Tibial artery (tissue), 4 donors: Measurements from ENCODE around the gene HECTD4.

ENCODE experiments used
- DNase-seq, 2 donors: peaks; one replicate each; pipeline ENCODE4 v3.0.0-alpha.2; 2019
- H3K27ac ChIP-seq, 2 donors: fragments of 200-600 bp; sonication (generic) in 1 of 2; 1 replicate in 1 of 2; 2 replicates in 1 of 2; pipeline ENCODE4 v1.5.1; 2018 to 2019; ENCODE audit warnings: mild to moderate bottlenecking in 1 of 2
- H3K27me3 ChIP-seq, 2 donors: fragments of 200-600 bp; sonication (generic) in 1 of 2; one replicate each; pipeline versions ENCODE4 v1.5.1 to v1.6.0; 2016 to 2019
- H3K36me3 ChIP-seq, 3 donors: fragments of 200-600 bp; sonication (generic) in 2 of 3; one replicate each; pipeline ENCODE4 v1.5.1; 2016 to 2019; ENCODE audit warnings: mild to moderate bottlenecking in 2 of 3
- H3K4me1 ChIP-seq, 4 donors: fragments of 200-600 bp; sonication (generic) in 2 of 4; 1 replicate in 3 of 4; 2 replicates in 1 of 4; pipeline ENCODE4 v1.5.1; 2016 to 2019
- H3K4me3 ChIP-seq, 2 donors: fragments of 200-600 bp; sonication (generic) in 1 of 2; 1 replicate in 1 of 2; 2 replicates in 1 of 2; pipeline ENCODE4 v1.5.1; 2018 to 2019; ENCODE audit warnings: mild to moderate bottlenecking in 2 of 2
- H3K9me3 ChIP-seq, 3 donors: fragments of 200-600 bp; sonication (generic) in 1 of 3; one replicate each; pipeline ENCODE4 v1.5.1; 2016 to 2019
- intact Hi-C: fragments of 100-400 bp; cut with DNase I; formaldehyde crosslinking; loops from one replicate; pipeline ENCODE4 v1.15.0; 2023; ENCODE audit warnings: low total_unique reads
- TF ChIP-seq, protein P1 (sequence below), 2 experiments: fragments of 200-600 bp in 1 of 2; fragments of 450-650 bp in 1 of 2; IDR thresholded peaks; one replicate each; pipeline ENCODE4 v1.5.1; 2017 to 2019; ENCODE audit warnings: antibody characterized with exemption in 2 of 2, mild to moderate bottlenecking in 1 of 2, moderate library complexity in 1 of 2

HECTD4 gene

GRCh38 chr12:112382866-112383265 is 635 bp upstream of the HECTD4 start:
- intact Hi-C loops = loop anchor here (10.0 kb wide), 2 partner anchors 128 to 188 kb away; no protein-coding TSS in a partner anchor
- no peak for DNase-seq
- Histone ChIP-seq H3K9me3 (no peaks in the 10 kb centered on the region), H3K4me3 (peak overlapping the region; percentile 91 to 100), H3K27ac (peak overlapping the region; percentile 73 to 88), H3K36me3 (no peaks in the 10 kb centered on the region), H3K27me3 (no peaks in the 10 kb centered on the region), H3K4me1 (peaks cover 0 to 31% (median 11%) of the 10 kb centered on the region in 4 donors)
- TF ChIP-seq, protein P1, sequence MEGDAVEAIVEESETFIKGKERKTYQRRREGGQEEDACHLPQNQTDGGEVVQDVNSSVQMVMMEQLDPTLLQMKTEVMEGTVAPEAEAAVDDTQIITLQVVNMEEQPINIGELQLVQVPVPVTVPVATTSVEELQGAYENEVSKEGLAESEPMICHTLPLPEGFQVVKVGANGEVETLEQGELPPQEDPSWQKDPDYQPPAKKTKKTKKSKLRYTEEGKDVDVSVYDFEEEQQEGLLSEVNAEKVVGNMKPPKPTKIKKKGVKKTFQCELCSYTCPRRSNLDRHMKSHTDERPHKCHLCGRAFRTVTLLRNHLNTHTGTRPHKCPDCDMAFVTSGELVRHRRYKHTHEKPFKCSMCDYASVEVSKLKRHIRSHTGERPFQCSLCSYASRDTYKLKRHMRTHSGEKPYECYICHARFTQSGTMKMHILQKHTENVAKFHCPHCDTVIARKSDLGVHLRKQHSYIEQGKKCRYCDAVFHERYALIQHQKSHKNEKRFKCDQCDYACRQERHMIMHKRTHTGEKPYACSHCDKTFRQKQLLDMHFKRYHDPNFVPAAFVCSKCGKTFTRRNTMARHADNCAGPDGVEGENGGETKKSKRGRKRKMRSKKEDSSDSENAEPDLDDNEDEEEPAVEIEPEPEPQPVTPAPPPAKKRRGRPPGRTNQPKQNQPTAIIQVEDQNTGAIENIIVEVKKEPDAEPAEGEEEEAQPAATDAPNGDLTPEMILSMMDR (IDR thresholded peaks at IDR 0.05) = no peak

DNA sequence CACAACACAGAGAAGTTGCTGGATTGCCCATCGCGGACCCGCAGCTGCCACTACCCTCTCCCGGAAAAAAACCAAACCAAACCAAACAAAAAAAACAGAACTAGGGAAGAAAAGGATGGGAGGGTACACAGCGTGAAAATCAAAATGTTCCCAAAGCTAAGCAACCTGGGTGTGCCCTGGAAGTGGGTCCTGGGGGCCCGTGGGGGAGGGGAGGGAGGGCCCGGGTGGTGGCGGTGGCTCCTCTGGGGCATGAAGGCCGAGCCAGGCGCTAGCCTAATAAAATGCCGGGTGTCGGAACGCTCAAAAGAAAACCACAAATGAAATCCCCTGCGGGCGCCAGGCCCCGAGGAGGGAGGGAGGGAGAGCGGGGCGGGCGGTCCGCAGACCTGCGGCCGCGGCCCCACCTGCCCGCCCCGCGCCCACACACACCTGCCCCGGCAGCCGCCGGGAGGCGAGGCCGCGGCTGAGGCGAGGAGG is 787 bp downstream of the HECTD4 start:
- Histone ChIP-seq H3K27me3 (no peaks in the 10 kb centered on the region), H3K36me3 (no peaks in the 10 kb centered on the region), H3K27ac (peak overlapping the region; percentile 73 to 88), H3K4me3 (peak overlapping the region; percentile 91 to 100), H3K4me1 (peaks cover 0 to 25% (median 11%) of the 10 kb centered on the region in 4 donors), H3K9me3 (no peaks in the 10 kb centered on the region)
- intact Hi-C loops = loop anchor here (10.0 kb wide), 2 partner anchors 127 to 187 kb away; no protein-coding TSS in a partner anchor
- DNase-seq = peak in 1 of 2 donors; percentile 68
- TF ChIP-seq, protein P1 (IDR thresholded peaks at IDR 0.05) = no peak

DNA sequence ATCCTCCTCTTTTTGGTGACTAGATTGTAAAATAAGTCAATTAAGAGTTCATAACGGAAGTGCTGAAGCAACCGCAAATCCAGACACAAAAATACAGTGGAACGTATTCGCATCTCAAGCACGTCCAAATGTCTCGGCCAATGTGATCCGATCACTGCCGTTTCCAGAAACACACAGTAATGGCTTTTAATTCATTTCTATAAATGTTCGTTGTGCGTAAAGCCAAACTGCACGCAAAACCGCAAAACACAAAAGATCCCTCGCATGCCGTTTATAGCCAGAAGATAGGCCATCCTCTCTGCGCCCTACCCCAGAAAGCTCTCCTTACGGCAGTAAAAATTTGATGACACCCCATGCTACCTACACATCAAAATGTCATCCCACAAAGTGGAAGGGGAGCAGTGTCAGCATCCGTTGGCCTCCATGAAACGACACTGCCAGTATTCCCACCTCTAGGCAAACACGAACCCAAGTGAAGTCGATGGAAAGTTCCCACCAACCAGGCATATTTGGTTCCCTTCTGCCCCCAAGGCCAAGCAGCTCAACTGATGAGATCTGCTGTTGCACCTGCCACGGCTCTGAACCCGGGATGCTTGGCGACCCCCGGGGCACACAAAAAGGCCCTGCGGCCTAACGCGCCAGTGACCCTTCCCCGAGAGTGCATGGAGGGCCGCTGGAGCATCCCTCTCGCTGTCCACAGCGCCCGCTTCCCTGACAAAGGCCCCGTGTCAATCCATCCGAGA is 1.4 kb downstream of the HECTD4 start:
- intact Hi-C loops = loop anchor here (10.0 kb wide), 2 partner anchors 126 to 186 kb away; no protein-coding TSS in a partner anchor
- Histone ChIP-seq H3K36me3 (no peaks in the 10 kb centered on the region), H3K4me3 (peak overlapping the region; percentile 91 to 100), H3K27ac (peak overlapping the region; percentile 73 to 88), H3K4me1 (peaks cover 0 to 25% (median 11%) of the 10 kb centered on the region in 4 donors), H3K9me3 (no peaks in the 10 kb centered on the region), H3K27me3 (no peaks in the 10 kb centered on the region)
- TF ChIP-seq, protein P1 (IDR thresholded peaks at IDR 0.05) = no peak
- no peak for DNase-seq

- no peaks in the 10 kb centered on the region for H3K27me3 ChIP-seq
- H3K4me1 ChIP-seq = peaks cover 0 to 15% (median 5%) of the 10 kb centered on the region in 4 donors
- intact Hi-C loops = no loop called here
- no peak overlapping the region for H3K4me3 ChIP-seq
- H3K9me3 ChIP-seq = no peaks in the 10 kb centered on the region
- no peak overlapping the region for H3K27ac ChIP-seq
- no peak for DNase-seq
- H3K36me3 ChIP-seq = no peaks in the 10 kb centered on the region
- TF ChIP-seq, protein P1 (IDR thresholded peaks at IDR 0.05) = no peak
These were observed 7.1 kb downstream of the HECTD4 start for GRCh38 chr12:112375105-112375504.

GRCh38 chr12:112374166-112374740 is 8.0 kb downstream of the HECTD4 start:
- H3K4me3 ChIP-seq = no peak overlapping the region
- H3K27ac ChIP-seq = no peak overlapping the region
- no peaks in the 10 kb centered on the region for H3K36me3 ChIP-seq
- TF ChIP-seq, protein P1 (IDR thresholded peaks at IDR 0.05) = no peak
- H3K9me3 ChIP-seq = no peaks in the 10 kb centered on the region
- intact Hi-C loops = no loop called here
- DNase-seq = no peak
- H3K27me3 ChIP-seq = no peaks in the 10 kb centered on the region
- peaks cover 0 to 21% (median under 1%) of the 10 kb centered on the region in 4 donors for H3K4me1 ChIP-seq
